HG03159 (cell line): ENCODE results near the gene MAFG.

ENCODE experiments used
- ATAC-seq: cut with Tn5 transposase; IDR thresholded peaks from one replicate; pipeline ENCODE4 v1.9.1; 2021; ENCODE audit warnings: mild to moderate bottlenecking, moderate library complexity; ENCODE audit not compliant: unreplicated experiment

MAFG gene

DNA sequence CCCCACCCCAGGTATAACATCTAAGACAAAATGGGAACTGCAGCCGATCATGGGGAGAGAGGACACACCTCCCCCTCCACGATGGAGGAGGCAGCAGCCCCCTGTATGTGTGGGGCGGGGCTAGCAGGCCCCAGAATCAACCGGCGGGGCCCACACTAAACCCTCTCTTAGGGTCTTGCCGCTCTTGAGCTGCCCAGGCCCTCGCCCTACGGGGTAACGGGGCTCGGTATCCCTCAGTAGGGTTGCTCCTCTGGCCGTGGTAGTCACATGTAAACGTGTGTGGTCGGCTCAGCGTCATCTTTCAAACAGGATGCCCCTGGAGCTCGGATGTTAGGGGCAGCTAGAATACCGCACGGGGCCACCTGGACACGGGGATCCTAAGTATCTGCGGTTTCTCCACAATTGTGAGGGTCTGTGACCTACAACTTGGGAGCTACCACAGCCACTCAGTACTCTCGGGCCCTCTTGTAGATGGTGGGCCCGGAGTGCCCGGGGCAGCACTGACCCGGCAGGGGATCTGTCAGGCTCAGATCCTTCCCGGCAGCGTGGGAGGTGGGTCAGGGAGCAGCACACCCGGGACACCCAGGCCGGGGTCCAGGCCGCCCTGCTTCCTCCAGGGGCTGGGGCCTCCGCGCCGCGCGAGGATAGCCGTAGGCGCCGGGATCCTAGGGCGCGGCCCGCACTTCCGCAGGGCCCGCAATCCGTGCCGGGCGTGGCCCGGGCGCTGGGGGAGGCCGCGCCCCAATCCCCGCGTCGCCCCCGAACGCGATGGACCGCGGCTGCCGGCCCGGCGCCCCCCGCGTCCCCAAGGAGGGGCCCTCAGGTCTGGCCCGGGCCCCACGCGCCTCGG, 57.2 kb downstream of the MAFG start:
- peak; percentile 18 for ATAC-seq

DNA sequence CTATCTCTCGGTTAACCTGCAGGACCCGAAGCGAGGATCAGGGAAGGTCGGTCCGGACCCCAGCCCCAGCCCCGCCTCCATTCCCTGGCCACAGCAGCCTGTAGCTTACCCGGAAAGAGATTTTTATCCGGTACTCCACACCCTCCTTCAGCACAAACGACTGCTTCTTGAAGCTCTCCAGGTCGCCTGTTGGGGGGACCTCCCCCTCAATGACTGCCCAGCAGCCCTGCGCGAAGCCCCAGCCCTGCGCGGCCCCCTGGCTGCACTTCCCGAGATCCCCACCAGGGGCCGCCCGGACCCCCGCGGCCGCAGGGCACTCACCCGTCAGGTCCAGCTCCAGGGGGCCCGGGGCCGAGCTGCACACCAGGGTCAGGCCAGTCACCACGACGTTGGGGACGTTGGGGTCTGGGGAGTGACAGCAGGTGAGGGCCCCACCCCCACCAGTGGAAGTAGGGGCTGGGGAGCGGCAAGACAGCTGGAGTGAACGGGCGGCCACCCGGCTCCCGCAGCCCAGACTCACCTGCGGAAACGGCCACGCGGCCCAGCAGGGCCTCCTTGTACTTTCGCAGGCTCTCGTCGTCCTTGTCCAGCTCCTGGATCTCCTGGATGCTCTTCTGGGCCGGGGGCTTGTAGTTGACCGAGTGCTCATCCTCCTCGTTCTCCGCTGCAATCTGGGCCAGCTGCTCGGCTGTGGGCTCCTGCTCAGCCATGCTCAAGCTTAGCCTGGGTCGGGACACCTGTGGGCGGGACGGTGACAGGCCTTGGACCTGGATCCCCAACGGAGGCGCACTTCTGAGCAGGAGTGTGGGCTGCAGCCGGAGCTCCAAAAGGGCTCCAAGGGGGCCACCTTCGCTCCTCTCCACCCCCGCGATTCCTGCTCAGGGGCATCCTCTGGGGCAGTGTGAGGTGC, 58.1 kb downstream of the MAFG start:
- ATAC-seq = no peak

DNA sequence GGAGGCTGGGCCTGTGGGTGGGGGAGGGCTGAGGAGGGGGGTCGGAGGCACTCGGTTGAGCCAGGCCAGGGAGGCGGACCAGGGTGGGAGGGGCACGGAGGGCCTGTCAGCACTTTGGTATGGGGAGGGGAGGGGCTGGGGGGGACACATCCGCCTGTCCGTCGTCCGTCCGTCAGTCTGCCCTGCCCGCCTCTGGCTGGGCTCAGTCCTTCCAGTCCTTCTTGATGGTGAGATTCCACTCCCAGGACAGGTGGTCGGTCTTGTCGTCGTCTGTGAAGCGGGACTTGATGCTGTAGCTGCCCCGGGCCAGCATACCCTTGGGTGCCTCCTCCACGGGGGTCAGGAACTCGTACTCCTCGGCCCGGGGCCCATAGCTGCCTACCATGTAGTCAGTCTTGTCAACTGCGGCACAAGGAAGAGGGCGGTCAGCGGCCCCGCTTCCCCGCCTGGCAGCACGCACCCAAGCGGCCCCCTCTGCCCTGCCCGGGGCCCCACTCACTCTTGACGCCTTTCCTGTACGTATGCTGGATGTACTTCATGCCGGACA, 58.8 kb downstream of the MAFG start:
- ATAC-seq = no peak
